ENCODE measurements around the gene ASPSCR1.

Gene ASPSCR1

GRCh38 chr17:82000803-82001570 is 23.6 kb downstream of the ASPSCR1 start:
- H3K4me3 ChIP-seq (replicated peaks; ENCODE audit: low read depth, low read length): no peak overlapping the region
- TF ChIP-seq CTCF (IDR thresholded peaks at IDR 0.05; ENCODE audit: low read depth, low read length, missing control alignments): no peak
- no peak for DNase-seq (ENCODE audit: extremely low read depth, low read depth)

- no peak for DNase-seq (ENCODE audit: extremely low read depth, low read depth)
- H3K4me3 ChIP-seq (replicated peaks; ENCODE audit: low read depth, low read length): no peak overlapping the region
- no peak for TF ChIP-seq CTCF (IDR thresholded peaks at IDR 0.05; ENCODE audit: low read depth, low read length, missing control alignments)
Observed at GRCh38 chr17:82001571-82002056, 24.2 kb downstream of the ASPSCR1 start.

- DNase-seq (ENCODE audit: extremely low read depth, low read depth): peak; percentile 81
- no peak overlapping the region for H3K4me3 ChIP-seq (replicated peaks; ENCODE audit: low read depth, low read length)
- no peak for TF ChIP-seq CTCF (IDR thresholded peaks at IDR 0.05; ENCODE audit: low read depth, low read length, missing control alignments)
Observed at GRCh38 chr17:82003411-82004381, 26.3 kb downstream of the ASPSCR1 start.

GRCh38 chr17:82004517-82005455 is 27.4 kb downstream of the ASPSCR1 start:
- DNase-seq (ENCODE audit: extremely low read depth, low read depth): no peak
- no peak for TF ChIP-seq CTCF (IDR thresholded peaks at IDR 0.05; ENCODE audit: low read depth, low read length, missing control alignments)
- H3K4me3 ChIP-seq (replicated peaks; ENCODE audit: low read depth, low read length): no peak overlapping the region

GRCh38 chr17:82005701-82006348 is 28.4 kb downstream of the ASPSCR1 start:
- TF ChIP-seq CTCF (IDR thresholded peaks at IDR 0.05; ENCODE audit: low read depth, low read length, missing control alignments): no peak
- DNase-seq (ENCODE audit: extremely low read depth, low read depth): no peak
- H3K4me3 ChIP-seq (replicated peaks; ENCODE audit: low read depth, low read length): no peak overlapping the region
